GM18499 (cell line): Measurements from ENCODE around the gene CLTCL1.
"Not testable (repeated sequence)": the region's sequence is repeated elsewhere in the genome, so short reads cannot be mapped to it uniquely, and the experiment has no call there.

Experiments used
- ATAC-seq: cut with Tn5 transposase; IDR thresholded peaks from one replicate; pipeline ENCODE4 v1.9.1; 2021; ENCODE audit warnings: moderate number of reproducible peaks; ENCODE audit not compliant: insufficient read depth, unreplicated experiment

CLTCL1 gene

DNA sequence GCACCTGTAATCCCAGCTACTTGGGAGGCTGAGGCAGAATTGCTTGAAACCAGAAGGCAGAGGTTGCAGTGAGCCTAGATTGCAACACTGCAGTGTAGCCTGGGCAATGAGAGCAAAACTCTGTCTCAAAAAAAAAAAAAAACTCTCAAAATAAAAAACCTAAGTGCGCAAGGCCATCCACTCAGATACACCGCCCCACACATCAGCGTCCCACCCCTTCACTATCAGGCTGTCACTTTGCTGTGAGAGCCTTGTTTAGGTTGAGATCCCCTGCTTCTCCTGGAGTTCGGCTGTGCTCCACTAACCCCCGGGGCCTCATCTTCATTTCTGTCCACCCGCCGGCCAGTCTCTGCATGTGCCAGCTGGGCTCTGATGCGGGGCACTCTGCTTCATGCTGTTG lies 125.1 kb downstream of the CLTCL1 start:
- ATAC-seq, result no peak

DNA sequence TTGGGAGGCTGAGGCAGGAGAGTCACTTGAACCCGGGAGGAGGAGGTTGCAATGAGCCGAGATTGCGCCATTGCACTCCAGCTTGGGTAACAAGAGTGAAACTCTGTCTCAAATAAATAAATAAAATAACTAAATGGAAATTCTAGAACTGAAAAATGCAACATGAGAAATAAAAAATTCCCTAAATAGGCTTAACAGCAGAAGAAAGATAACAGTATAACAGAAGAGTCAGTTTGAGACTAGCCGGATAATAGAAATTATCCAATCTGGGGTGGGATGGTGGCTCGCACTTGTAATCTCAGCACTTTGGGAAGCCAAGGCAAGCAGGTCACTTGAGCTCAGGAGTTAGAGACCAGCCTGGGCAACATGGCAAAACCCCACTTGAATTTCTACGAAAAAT lies 127.1 kb downstream of the CLTCL1 start:
- ATAC-seq, result no peak

DNA sequence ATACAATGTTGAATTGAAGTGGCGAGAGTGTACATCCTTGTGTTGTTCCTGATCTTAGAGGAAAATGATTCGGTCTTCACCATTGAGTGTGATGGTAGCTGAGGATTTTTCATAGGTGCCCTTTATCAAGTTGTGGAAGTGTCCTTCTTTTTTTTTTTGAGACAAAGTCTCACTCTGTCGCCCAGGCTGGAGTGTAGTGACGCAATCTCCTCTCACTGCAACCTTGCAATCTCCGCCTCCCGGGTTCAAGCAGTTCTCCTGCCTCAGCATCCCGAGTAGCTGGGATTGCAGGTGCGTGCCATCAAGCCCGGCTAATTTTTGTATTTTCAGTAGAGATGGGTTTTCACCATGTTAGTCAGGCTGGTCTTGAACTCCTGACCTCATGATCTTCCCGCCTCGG lies 132.9 kb downstream of the CLTCL1 start:
- not testable (repeated sequence) for ATAC-seq

DNA sequence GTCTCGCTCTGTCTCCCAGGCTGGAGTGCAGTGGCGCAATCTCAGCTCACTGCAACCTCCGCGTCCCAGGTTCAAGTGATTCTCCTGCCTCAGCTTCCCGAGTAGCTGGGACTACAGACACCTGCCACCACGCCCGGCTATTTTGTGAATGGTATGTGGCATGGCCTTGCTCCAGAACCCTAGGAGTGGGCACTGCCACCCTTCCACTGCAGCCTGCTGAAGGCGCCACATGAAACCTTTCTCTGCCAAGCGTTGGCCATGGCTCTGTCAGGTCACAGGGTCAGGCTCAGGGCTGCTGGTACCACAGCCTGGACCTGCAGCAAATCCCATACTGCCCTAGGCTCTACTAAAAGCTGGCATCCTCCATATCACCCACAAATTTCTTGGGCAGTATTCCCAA lies 135.4 kb downstream of the CLTCL1 start:
- ATAC-seq, result not testable (repeated sequence)

DNA sequence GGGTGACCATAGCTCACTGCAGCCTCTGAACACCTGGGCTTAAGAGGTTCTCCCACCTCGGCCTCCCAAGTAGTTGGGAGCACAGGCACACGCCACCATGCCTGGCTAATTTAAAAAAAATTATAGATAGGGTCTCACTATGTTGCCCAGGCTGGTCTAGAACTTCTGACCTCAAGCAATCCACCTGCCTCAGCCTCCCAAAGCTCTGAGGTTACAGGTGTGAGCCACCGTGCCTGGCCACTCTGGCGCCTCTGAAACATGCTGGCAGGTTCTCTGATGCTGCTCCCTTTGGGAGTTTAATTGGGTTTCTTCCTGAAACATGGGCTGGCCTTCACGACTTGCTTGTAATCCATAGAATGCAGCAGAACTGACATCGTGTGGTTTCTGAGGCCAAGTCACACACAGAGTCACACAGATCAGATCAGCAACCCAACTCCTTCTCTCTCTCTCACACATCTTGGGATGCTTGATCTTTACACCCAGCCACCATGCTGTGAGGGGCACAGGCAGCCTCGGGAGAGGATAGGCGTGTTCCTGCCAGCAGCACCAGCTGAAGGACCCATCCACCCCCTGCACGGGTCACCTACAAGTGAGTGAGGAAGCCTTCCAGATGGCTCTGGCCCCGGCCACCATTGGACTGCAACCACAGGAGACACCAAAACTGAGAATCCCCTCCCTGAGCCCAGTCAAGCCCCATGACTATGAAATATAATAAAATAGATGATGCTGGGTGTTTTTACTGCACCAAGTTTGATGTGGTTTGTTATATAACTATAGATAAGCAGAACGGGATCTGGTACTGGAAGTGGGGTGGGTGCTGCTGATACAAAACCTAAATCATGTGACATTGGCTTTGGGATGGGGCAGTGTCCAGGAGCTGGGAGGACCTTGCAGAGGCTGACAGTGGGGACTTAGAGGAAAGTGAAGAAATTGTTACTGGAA lies 138.3 kb downstream of the CLTCL1 start:
- ATAC-seq, result no peak

DNA sequence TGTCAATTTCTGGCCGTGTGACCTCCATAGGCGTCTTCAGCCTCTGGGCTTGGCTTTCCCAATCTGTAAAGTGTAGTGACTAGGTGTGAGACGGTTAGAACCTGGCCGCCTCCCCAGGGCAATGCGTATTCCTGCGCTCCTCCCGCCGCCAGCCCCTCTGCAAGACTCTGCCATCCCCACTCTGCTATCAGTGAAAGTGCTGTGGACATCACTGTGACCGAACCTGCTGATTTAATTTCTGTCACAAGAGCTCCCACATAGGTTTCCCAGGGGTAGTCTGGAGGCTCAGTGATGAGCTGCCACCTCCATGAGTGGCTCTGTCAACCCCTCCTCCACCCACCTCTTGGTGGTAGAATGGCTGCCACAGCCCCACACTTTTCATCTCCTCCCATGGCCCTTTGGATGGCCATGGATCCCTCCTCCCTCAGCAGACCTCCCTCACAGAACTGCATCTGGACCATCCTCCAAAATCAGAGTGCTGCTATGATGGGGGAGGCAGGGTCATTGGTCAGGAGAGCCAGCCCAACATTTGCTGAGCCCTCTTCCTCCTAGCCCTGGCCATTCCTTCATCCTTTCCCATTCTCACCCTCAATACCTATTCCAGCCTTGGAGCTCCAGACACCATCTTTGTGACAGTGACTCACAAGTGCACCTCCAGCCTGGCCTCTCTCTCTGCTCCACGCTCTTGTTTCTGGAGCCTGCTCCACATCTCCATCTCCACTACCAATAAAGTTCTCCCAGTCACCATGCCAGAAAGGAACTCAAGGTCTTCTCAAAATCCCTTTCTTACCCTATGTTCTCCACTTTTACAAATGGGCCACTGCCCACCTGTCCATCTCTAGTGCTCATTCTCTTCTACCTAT lies 140.0 kb downstream of the CLTCL1 start:
- ATAC-seq, result no peak

DNA sequence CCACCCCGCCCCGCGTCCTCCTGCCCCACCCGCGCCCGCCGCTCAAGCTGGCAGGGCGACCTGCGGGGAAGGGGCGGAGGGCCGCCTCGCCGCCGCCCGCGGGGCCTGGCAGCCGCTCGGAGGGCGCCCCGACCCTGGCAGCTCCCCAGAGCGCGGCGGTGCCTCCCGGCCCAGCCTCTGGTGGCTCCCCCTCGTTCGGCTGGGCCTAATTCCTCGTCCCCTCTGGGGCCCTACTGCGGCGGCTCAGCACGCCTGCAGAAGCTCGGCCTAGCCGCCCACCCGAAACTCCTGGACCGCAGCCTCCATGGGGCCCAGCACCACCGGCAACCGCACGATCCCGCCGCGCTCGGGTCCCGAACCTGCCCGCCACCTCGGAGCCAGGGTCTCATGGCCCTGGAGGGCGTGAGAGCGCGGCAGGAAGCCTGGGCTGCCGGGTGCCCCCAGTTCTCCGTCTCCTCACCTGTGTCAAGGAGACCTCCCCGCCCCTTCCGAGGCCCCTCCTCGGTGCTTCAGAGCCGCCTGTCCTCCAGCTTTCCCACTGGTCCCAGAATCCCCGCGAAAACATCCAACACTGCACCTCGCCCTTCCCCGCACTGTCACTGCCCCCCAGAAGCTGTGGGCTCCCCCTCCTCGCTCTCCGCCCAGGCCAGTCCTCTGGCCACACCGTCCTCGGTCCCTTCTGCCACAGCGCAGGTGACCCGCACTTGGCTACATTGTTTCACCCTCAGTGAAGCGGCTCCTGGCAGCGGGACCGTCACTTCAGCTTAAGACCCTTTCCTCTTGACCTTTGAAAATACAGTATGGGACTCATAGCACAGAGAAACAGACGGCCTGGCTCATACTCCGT lies 140.8 kb downstream of the CLTCL1 start:
- no peak for ATAC-seq

DNA sequence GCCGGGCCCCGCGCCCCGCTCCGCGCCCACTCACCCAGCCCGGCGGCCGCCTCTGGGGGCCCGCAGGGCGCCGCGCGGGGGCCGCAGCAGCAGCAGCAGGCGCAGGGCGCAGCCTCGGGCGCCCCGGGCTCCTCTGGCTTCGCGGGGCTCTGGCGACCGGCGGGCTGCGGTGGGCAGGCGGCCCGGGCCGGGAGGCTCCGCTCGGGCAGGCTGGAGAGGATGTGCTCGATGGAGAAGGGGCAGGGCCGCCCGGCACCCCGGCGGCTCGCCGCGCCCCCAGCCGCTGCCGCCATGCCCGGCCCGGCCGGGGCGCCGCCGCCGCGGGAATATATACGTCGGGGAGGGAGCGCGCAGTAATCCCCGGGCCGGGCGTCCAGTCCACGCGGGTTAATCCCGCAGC lies 141.5 kb downstream of the CLTCL1 start, which contains the start of gene GSC2:
Gene GSC2, minus strand, starts transcription at position 302 of the 400 bp plus-strand sequence. Its CDS starts 9 bp downstream, at position 293.
- ATAC-seq, result no peak

DNA sequence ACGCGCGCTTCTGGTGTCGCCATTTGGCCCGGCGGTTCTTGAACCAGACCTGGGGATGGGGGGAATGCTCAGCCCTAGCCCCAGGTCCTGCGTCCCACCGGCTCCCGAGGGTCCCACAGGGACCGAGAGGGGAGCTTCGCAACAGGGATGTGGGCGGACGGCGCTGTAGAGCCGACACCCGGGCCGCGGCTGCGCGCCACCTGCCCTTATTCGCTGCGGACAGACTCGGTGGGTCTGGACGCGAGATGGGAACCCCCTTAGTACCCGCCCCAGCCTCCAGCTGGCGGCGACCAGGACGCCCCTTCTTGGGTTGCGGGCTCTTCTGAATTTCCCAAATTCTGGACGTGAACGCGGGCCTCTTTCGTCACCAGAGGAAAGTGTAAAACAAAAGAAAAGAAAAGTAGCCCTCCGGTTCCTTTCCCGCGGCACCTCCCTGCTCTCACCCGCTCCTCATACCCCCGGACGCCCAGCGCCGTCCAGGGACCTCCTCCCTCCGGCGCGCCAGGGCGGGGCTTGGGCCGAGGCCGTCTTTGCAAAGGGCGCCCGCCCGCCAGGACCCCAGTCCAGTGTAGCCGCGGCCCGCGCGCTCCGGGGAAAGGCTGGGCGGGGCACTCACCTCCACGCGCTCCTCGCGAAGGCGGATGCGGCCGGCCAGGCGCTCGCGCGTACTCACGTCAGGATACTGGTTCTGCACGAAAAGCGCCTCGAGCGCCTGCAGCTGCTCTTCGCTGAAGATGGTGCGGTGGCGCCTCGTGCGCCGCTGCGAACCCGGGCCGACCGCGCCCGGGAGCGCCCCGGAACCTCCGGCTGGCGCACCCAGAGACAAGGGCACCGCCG lies 142.3 kb downstream of the CLTCL1 start:
- no peak for ATAC-seq

DNA sequence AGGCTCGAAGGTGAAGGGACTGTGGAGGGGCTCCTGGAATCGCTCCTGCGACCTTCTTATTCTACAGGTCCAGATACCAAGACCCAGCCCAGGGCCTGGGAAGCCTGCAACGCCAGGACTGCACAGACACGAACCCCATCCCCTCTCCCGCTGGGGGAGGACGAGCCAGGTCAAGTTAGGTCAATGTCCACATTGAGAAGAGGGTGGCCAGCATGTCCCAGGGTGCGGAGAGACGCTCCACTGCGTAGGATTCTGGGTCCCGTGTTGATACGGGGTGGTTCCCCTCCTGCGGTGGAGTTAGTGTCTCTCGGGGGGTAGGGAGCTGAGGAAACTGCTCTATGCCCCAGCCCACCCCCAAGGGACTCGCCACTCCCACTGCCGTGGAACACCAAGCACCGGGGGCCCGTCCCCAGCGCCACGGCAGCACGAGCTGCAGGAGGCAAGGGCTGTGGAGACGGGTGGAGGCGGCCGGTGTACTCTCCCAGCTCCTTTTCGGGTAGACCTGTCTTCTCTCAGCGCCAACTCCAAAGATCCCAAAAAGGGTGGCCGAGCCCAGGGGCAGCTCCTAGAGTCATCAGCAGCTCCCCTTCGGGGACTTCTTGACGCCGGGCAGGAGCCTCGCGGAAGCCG lies 143.0 kb downstream of the CLTCL1 start:
- ATAC-seq, result no peak

DNA sequence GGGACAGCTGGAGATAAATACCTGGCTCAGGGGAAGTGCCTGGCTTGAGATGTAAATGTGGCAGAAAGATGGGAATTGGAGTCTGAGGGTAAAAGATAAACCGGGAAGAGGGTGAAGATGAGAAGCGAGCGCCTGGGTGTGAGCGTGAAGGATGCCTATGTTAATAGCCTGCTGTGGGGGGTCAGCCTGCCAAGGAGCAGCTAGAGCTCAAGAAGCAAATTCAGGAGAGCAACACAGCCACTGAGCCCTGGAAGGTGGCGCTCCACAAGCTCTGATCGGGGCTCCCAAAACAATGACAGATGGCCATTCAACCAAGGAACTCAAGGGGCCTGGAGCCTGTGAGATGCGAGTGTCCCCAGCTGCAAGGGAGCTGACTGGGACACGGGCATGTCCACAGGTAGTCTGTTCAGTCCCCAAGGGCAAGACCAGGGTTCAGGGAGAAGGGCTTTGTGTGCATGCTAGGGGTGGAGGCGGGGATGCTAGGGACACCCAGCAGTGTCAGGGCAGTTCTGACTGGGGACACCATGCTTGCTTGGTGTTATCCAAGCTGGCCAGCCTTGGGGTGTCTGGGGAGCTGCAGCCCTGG lies 144.2 kb downstream of the CLTCL1 start:
- ATAC-seq, result no peak

DNA sequence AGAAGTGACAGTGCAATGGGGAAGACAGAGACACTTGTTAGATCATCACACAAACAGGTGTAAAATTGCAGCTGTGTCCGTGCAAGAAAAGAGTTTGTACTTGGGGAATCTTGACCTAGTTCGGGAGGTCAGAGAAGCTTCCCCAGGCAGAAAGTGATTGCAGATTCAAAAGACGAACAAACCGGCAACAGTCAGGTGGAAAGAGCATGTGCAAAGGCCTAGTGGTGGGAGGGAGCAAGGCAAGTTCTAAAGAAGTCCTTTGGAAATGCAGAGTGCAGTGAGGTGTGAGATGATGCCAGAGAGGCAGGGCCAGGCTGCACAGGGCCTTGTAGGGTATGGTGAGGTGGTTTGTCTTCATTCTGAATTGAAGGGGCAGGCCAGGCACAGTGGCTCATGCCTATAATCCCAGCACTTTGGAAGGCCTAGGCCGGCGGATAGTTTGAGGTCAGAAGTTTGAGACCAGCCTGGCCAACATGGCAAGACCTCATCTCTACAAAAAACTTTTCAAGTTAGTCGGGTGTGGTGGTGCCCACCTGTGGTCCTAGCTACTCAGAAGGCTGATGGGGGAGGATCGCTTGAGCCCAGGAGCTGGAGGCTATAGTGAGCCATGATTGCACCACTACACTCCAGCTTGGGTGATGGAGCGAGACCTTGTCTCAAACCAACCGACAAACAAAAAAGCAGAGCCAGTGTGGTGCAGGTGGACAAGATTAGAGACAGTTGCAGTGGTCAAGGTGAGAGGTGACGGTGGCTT lies 145.1 kb downstream of the CLTCL1 start:
- ATAC-seq, result no peak

DNA sequence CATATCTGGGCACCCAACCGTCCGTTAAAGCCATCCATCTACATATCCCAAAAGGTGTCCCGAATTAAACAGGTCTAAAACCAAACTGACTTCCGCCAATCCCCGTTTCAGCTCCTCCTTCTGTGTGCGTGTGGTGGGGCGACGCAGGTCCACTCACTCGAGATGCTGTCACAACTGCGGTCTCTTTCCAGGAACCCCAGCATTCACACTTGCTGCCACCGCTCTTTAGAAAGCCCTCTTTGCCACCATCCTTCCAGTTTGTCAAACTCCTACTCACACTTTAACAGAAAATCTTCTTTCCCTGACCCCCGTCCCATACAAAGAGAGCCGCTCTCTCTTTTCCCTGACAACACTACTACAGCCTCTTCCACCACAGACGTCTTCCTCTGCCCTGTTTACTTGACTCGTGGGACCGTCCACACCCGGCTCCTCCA lies 147.5 kb downstream of the CLTCL1 start:
- no peak for ATAC-seq

DNA sequence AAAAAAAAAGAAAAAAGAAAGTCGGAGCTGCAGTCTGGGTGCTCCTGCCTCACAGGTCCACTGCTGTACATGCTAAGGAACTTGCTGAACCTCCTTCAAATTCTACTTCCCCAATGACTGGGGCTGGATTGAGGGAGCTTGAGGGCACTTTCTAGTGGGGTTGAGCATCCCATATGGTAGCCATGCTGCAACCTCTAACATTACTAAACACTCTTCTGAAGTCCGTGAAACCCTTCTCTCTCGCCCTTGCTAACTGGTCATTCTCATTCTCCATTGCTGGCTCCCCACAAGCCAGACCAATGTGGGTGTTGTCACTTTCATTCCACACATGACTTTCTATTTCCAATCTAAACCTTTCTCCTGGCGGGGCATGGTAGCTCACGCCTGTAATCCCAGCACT lies 148.3 kb downstream of the CLTCL1 start:
- ATAC-seq, result no peak

DNA sequence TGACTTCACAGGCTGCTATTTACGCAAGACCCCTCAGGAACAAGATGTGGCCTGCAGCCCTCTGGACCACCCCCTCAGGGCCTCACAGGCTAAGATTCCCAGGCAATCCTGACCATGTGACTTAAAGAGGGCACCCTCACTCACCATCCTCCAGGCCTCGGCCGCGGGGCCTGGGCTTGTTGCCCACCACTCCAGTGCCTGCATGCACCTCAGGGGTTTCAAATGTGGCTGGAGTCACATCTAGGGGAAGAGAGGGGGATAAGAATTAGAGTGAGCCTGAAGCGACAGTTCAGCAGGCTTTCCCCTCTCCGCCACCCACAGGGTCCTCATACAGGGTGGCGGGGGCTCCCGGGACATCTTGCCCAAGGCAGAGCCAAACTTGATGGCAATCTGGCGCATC lies 149.1 kb downstream of the CLTCL1 start:
- no peak for ATAC-seq

DNA sequence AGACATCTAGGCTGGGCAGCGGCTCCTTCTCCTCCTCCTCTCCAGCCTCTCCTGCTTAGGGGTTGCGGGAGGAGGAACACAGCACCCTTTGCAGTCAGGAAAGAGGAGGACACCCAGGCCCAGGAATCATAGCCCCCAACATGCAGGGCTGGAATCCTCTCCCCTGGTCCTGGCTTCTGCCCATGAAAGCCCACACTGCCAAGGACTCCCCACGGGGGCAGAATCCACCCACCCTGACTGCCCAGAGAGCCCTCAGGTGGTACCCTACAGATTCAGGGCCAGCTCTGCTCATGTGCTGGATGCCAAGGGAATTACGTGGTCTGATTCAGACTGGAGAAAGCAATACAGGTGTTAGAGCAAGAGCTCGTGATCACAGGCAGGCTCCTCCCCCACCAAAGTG lies 151.5 kb downstream of the CLTCL1 start:
- ATAC-seq, result no peak

DNA sequence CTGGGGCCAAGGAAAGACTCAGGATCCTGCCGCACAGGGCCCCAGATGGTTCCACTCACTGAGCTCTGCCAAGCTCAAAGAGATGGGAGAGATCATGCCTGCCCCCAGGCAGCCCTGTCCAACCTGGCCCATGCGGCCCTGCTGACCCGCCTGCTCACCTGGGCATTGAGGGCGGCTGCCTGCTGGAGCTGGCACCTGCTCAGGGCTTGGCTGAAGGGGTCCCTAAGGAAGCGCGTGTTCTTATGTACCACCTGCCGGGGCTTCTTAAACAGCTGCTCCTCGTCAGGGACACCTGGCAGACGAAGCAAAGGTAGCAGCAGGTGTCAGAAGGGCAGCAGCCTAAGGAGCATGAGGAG lies 152.5 kb downstream of the CLTCL1 start:
- no peak for ATAC-seq
